HG02840 (cell line): ENCODE data around the gene GASK1A.

Source experiments
- ATAC-seq: cut with Tn5 transposase; IDR thresholded peaks from one replicate; pipeline ENCODE4 v1.9.1; 2021; ENCODE audit warnings: mild to moderate bottlenecking, moderate library complexity, moderate number of reproducible peaks; ENCODE audit not compliant: unreplicated experiment, low FRiP score

GASK1A gene

DNA sequence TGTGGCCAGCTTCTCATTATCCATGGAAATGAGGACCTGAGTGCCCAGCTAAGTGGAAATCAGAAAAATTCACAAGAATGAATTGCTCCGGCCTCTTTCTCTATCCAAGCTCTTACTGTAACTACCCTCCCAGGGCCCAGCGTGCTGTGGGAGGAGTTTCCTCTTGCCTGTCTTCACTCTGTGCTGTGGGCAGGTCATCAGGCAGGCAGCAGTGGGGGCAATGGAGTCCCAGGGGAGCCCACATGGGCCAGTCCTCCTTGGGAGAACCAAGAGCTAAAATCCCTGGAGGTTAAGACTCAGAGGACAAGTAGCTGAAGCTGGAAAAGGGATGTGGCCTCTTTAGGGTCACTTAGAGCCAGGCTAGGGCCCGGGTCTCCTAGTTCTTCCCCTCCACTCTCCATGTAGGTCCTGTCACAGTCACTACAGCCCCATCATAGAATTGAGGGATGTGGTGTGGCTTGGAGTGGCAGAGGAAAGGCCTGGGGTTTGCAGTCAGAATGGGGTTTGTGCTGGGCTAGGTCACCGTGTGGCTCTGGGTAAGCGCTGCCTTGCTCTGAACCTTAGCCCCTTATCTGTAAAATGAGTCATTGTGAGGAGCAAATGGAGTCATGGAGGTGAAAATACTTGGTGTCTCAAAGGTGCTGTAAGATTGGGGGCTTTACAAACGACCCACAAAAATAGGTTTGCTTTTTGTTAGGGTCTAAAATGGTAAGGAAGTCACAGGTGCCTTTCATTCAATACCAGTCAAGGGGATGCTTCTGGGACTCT, 3.7 kb downstream of the GASK1A start:
- no peak for ATAC-seq

DNA sequence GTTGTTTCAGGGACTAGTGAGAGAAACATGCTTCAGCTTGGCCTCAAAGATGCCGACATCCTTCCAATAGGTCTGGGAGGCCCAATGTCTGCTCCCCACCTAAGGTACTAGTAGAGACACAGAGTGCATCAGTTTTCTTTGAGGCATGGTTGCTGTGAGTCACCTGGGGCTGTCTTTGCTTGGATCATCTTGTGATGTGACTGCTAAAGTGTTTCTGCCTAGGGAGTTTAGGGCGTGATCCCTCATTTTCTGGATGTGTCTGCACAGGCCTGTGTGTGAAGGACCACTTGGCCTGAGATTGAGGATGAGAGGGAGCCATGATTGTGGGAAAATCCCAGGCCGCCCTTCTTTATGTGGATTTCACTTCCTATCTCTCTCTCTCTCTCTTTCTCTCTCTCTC, 4.8 kb downstream of the GASK1A start:
- no peak for ATAC-seq

DNA sequence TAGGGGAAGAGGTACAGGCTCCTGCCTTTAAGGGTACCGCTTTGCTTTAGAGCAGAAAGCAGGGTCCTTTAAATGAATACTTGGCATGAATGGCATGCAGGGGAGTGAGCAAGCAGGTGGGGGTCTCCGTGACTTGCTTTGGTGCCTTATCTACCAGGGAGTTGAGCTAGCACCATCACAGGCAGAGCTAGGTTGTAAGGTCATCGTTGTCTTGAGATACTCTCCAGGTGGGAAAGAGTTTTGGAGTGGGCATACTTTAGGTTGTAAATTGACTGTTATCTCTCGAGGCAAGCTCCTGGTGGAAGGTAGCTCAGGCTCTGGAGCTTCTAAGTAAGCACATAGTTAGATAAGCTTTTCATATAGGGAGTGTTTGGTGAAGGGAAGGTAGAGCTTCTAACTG, 5.6 kb downstream of the GASK1A start:
- no peak for ATAC-seq

- no peak for ATAC-seq
These were observed 9.0 kb downstream of the GASK1A start for GRCh38 chr3:42988097-42988496.

GRCh38 chr3:42988566-42988965, 9.5 kb downstream of the GASK1A start:
- no peak for ATAC-seq

DNA sequence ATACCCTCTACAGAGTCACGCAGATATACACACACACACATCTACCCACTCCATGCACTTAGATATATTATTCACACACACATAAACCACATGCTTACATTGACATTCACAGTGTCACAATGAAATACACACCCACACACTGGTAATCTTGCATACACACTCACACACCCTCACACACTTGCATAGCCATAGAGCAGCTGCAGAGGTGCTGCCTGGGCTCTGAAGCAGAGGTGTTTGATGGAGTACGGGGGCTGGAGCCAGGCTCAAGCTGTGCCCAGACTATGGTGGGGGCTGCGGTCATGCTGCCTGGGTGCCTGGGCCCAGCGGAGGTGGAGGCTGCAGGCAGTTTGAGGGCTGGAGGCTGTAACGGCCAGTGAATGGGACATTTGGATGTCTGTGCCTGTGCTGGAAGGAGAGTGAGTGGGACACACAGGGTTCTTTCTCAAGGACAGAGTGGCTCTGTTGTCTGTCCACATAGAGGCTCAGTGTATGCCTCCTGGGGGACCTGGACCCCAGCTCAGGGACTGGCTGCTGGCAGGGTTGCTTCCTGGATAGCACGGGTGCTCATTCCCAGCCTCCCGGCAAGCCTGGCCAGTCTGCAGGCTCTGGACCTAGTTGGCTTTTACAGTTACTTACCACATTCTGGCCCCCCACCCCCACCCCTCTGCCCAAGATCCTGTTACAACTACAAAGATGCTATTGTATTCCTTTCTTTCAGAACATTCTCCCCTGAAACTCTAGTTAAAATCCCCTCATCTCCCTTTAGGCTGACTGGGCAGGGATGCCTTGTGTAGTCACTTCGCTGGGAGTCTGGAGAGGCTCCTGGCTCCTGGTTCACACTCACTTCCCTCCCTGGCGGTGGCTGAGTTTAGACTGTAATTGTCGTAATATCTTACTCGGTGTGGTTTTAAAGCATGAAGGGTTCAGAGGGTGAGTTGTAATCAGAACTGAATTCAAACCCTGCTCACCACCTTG, 12.5 kb downstream of the GASK1A start:
- no peak for ATAC-seq

GRCh38 chr3:42994595-42994994, 15.5 kb downstream of the GASK1A start:
- ATAC-seq, result no peak

- ATAC-seq, result no peak
These were observed 16.9 kb downstream of the GASK1A start for GRCh38 chr3:42996021-42996420.

DNA sequence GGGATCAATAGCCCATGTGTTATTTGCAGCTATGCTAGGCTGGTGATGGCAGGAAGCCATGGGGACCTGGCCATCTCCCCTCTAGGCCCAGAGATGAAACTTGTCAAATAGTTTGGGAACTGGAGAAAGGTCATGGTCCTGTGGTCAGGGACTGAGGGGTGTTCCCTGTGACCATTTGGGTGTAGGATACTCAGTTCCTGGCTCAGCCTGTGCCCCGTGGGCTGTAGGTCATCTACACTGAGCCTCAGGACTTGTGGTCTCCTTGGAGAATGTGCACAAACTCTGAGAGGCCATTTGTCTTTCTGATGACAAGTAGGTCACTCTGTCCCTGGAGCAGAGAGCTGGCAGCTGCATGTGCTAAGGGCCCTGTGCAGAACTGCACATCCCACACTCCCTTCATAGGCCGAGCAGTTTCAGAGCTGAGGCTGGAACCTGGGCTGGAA, 17.5 kb downstream of the GASK1A start:
- ATAC-seq, result no peak

- no peak for ATAC-seq
These were observed 20.1 kb downstream of the GASK1A start for GRCh38 chr3:42999212-42999611.

- ATAC-seq, result no peak
These were observed 20.5 kb downstream of the GASK1A start for GRCh38 chr3:42999632-43000031.

- ATAC-seq, result no peak
These were observed 21.3 kb downstream of the GASK1A start for GRCh38 chr3:43000387-43000786.

- ATAC-seq, result no peak
These were observed 22.0 kb downstream of the GASK1A start for GRCh38 chr3:43001094-43001553.

DNA sequence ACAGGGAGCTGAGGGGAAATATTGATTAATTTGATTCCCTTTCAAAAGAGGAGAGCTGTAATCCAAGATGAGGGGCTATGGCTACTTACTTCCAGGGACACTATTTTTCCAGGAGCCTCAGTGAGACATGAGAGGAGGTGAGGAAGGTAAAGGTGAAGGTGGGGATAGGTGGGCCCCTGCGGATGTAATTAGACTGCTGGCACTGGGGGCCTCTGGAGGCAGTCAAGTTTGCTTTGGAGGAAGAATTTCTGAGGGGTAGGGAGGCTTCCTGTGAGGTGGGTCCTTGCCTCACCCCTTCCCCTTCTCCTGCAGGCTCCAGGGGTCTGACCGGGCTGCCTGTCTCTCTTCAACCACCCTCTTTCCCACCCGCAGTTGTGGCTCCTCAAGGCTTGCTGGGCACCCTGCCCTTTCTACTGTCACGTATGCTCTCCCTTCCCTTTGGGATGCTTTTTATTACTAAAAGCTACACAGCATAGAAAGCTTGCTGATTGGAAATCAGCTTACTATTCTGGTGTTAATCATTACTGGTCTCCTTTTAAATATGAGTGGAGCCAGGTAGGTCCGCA, 22.5 kb downstream of the GASK1A start:
- ATAC-seq, result no peak

DNA sequence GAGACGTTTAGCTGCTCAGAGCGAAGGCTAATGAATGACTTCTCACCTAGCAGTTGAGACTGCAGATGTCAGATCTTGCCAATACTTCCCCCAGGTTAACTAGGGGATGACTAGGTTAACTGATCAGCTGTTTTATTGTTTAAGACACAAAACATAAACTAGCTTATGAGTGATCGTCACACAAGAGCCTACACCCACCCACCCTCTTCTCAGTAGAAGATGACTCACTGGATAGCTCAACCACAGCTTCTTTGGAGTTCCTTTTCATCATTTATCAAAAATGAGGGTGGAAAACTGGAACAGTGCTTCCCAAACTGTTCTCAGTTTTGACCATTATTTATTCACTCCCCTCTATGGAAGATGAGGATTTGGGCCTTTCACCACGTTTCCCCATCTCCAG, 25.2 kb downstream of the GASK1A start:
- ATAC-seq, result no peak

- ATAC-seq, result no peak
These were observed 26.1 kb downstream of the GASK1A start for GRCh38 chr3:43005253-43005652.

GRCh38 chr3:43005981-43006380, 26.9 kb downstream of the GASK1A start:
- no peak for ATAC-seq

- no peak for ATAC-seq
These were observed 27.7 kb downstream of the GASK1A start for GRCh38 chr3:43006825-43007224.

DNA sequence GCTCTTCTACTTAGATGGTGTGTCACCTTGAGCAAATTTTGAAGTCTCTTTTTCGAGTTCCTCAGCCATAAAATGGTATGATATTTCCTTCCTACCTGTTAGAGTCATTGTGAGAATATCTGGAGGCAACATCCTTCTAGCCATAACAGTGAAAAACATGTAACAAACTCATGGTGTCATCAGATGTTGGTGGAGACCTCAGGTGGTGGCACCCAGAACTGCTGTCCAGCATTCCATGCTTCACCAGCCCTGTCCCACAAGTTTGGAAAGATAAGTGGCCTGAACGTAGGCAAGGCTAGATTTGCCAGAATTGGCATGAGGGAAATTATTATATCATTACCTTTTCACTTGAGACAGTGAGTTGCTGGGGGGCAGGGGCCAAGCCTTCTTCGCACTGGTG, 30.4 kb downstream of the GASK1A start:
- no peak for ATAC-seq

DNA sequence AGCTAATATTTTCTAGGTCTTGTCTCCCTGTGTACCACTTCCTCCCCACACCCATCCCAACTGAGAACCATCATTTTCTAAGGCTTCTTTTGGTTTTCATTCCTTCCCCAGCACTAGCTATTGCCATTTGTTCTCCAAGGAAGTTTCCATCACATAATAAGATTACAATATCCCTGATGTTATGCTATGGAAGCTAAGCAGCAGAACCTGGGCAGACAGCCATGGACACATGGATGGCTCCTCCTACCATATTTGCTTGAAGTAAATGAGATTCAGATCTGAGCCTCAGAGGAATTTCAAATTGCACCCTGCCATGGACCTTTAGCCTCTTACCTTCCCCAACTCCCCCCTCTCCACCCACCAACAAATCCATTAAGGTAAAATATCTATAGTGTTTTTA, 31.5 kb downstream of the GASK1A start:
- ATAC-seq, result no peak

GRCh38 chr3:43011638-43012037, 32.5 kb downstream of the GASK1A start:
- ATAC-seq, result no peak
